ENCODE data around the gene CSGALNACT2.

Gene CSGALNACT2

DNA sequence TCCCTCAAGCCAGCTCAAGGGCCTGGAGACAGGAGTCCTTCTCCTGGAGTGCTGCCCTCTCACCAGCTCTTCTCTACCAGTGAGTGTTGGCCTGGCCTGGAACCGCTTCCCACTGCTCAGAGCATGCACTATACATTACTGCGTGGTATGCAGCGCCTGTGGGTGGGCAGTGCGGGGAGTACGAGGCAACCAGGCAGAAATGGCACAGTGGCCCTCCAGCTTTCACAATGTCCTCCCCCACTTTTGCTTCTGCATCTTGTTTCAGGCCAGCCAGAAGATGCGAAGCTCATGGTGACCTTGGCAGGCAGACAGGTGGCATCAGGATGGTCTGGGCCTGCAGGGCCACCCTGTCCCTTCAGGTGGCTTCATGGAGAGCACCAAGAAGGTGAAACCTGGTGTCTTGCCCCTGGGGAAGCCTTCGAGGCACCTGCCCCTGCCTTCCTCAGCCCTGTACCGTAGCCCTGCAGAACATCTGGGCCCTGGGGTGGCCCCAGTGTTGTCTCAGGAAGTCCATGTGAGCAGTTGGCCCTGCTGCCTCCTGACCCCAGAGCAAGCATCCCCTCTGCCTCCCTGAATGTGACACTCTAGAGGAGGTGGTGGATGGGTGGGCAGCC lies 92.8 kb downstream of the CSGALNACT2 start:
- DNase-seq = no peak

DNA sequence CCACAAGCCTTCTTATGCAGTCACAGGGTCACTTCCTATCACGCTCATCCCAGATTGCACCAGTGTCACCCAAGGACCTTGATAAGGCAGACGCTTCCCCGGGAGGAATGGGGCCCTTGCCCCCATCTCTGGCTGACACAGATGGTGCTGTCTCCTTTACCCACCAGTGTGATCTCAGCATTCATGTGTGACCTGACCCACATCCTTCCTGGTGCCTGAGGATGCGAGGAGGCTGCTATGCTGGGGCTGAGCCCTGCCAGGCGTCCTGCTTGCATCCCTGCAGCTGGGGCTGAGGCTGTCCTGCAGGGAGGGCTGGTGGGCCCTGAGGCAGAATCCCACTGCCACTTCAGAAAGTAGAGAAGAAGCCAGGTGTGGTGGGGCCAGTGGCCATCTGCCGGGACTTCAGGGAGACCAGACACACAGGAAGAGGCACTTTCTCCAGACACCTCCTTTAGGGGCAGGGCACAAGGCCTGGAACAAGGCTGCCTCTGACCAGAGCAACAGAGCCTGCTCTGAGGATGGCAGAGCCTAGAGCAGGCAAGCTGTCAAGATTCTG lies 93.4 kb downstream of the CSGALNACT2 start:
- no peak for DNase-seq

DNA sequence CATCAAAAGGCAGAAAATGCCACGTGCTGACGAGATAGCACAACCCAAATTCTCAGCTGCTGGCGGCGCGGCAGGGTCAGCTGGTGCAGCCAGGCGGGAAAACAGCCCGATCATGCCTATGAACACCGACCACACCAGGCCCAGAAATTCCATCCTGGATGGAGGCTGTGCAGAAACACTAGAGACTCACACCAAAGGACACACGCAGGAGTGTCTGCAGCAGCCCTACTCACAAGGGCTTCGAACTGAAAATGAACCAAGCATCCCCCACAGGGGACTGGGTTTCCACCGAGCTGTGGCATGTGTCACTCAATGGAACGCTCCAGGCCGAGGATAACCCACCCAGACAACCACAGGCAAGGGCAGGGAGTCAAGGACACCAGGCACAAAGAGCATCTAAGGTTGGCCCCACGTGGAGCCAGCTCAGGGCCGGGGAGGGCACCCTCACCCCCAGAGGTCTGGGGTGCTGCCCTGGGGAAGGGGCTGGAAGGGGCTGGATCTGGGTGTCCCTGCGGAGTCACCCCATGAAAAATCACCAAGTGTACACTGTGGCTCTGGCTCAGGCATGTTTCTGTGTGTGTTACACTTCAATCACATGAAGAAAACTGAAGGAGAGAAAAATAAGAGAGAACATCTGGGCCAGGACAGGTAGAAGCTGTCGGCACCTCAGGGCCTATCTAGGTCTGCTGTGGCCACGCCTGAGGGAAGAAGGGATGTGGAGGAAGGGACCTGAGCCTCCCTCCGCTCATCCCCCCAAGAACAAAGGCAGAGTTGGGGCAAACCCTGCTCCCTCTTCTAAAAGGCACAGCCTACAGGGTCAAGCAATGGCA lies 95.6 kb downstream of the CSGALNACT2 start:
- no peak for DNase-seq

DNA sequence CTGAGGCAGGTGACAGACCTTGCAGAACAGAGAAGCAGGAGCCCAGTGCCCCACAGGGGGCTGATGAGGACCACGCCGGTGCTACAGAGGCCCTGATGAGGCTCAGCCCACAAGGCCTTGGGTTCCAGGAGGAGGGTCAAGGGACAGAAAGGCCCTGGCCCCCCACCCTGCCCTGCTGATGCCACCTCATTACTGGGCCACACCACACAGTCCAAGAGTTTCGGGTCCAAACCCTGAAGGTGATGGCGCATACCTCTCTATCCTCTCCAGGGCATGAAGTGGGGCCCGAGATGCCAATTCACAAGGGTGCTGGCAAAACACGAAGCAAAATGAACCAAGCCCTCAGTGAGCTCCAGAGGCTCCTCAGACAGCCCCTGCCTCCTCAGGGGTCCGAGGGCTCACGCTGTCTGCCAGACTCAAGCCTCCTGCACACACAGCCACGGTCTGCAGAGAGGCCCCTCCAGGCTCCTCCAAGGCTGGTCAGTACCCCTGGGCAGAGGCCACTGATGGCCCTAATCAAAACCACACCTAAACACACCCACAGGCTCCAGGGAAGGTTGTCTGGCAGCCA lies 96.3 kb downstream of the CSGALNACT2 start:
- DNase-seq = no peak

All from bone marrow (tissue), 2 donors.